ENCODE results near the gene ITGB1. TPM values are rescaled to one million over a fixed set of nuclear protein-coding genes. Genes with fewer than 3 reads are reported as not detected.

ITGB1 gene
- total RNA-seq, 1 experiment from 2014 or later: 317 TPM

GRCh38 chr10:32877915-32878314 is 80.1 kb downstream of the ITGB1 start (continued):
- TF ChIP-seq ZNF281 (CRISPR knock-in tag; IDR thresholded peaks at IDR 0.05): no peak
- TF ChIP-seq ATF2 (CRISPR knock-in tag; IDR thresholded peaks at IDR 0.05; ENCODE audit: borderline replicate concordance, low read depth): no peak

- ATAC-seq (no peak), DNase-seq (ENCODE audit: low spot score) (no peak)
- ChIA-PET POLR2A (no interaction called here), CTCF (no interaction called here)
- H3K27me3 Mint-ChIP-seq (ENCODE audit: low read depth): peaks cover 25% of the 10 kb centered on the region
- TF ChIP-seq FOXK1 (CRISPR knock-in tag; IDR thresholded peaks at IDR 0.05): no peak
- TF ChIP-seq ELF4 (CRISPR knock-in tag; IDR thresholded peaks at IDR 0.05; ENCODE audit: low read depth): no peak
- no peak for TF ChIP-seq ZNF423 (CRISPR knock-in tag; IDR thresholded peaks at IDR 0.05)
- no peak for TF ChIP-seq AR (CRISPR knock-in tag; IDR thresholded peaks at IDR 0.05)
- no peak for TF ChIP-seq ATF1 (CRISPR knock-in tag; IDR thresholded peaks at IDR 0.05)
- TF ChIP-seq CREM (CRISPR knock-in tag; IDR thresholded peaks at IDR 0.05): no peak
- no peak for TF ChIP-seq OVOL2 (CRISPR knock-in tag; IDR thresholded peaks at IDR 0.05; ENCODE audit: borderline replicate concordance)
- TF ChIP-seq MYBL2 (CRISPR knock-in tag; IDR thresholded peaks at IDR 0.05): no peak
- no peak for TF ChIP-seq NFYB (CRISPR knock-in tag; conservative IDR thresholded peaks at IDR 0.05; ENCODE audit: low read depth)
- no peak overlapping the region for H3K4me3 Mint-ChIP-seq
- no peaks in the 10 kb centered on the region for H3K9me3 Mint-ChIP-seq
- no peaks in the 10 kb centered on the region for H3K36me3 Mint-ChIP-seq
- no peaks in the 10 kb centered on the region for H3K4me1 Mint-ChIP-seq
- no peak overlapping the region for H3K27ac Mint-ChIP-seq
These were observed 92.9 kb downstream of the ITGB1 start for GRCh38 chr10:32865170-32865569.

- Mint-ChIP-seq H3K4me1 (no peaks in the 10 kb centered on the region), H3K9me3 (no peaks in the 10 kb centered on the region), H3K27ac (no peak overlapping the region), H3K27me3 (ENCODE audit: low read depth) (peaks cover 4% of the 10 kb centered on the region; the same call in 1 of the 2 replicates), H3K4me3 (no peak overlapping the region), H3K36me3 (no peaks in the 10 kb centered on the region)
- CTCF ChIA-PET: no interaction called here
- POLR2A ChIA-PET: no interaction called here
- no peak for DNase-seq (ENCODE audit: low spot score)
- ATAC-seq: no peak
- no peak for TF ChIP-seq OVOL2 (CRISPR knock-in tag; IDR thresholded peaks at IDR 0.05; ENCODE audit: borderline replicate concordance)
- TF ChIP-seq ARID4B (CRISPR knock-in tag; IDR thresholded peaks at IDR 0.05; ENCODE audit: borderline replicate concordance): no peak
- no peak for TF ChIP-seq NR2C2 (CRISPR knock-in tag; IDR thresholded peaks at IDR 0.05)
- no peak for TF ChIP-seq ZNF423 (CRISPR knock-in tag; IDR thresholded peaks at IDR 0.05)
- TF ChIP-seq EMX1 (CRISPR knock-in tag; IDR thresholded peaks at IDR 0.05): no peak
- TF ChIP-seq FOXK1 (CRISPR knock-in tag; IDR thresholded peaks at IDR 0.05): no peak
- no peak for TF ChIP-seq NFE2L1 (CRISPR knock-in tag; IDR thresholded peaks at IDR 0.05)
These were observed 103.6 kb downstream of the ITGB1 start for GRCh38 chr10:32854435-32854834.

All from WTC11 (cell line).